ENCODE results near the gene CDC25B. TPM values are rescaled to one million over a fixed set of nuclear protein-coding genes. Genes with fewer than 3 reads are reported as not detected.

The CDC25B gene
- total and polyA plus RNA-seq, 2 of the 13 experiments (the other 11 are each of a cell fraction or from before 2014, with no cell fraction given): 14.5 to 19.4 TPM

DNA sequence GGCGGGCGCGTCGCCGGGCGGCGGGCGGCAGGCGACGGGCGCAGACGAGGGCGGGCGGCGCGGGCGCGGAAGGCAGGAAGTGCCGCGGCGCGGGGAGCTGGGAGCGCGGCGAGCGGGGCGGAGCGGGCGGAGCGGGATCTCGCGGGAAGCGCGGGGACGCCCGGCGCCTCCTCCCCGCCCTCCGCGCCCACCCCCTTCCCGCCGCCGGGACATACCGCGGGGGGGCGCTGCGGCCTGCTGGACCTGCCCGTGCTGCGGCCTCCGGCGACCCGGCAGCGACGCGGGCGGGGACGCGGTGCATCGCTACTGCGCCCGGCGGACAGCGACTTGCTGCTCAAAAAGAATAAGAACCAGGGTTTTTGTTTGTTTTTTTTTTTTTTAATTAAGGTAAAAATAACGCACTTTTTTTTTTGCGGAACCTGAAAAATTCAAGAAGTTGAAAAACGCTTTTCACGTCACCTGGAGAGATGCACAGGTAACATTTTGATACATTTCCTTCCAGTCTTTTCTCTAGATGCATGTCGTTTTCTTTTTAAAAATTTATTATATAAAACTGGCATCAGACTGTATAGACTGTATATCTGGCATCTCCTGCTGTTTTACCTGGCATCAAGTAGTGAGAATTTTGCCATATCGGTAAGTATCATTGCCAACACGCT is 9.3 kb upstream of the CDC25B start, which contains the start of gene CENPB (continued):
- TF ChIP-seq, protein P1, sequence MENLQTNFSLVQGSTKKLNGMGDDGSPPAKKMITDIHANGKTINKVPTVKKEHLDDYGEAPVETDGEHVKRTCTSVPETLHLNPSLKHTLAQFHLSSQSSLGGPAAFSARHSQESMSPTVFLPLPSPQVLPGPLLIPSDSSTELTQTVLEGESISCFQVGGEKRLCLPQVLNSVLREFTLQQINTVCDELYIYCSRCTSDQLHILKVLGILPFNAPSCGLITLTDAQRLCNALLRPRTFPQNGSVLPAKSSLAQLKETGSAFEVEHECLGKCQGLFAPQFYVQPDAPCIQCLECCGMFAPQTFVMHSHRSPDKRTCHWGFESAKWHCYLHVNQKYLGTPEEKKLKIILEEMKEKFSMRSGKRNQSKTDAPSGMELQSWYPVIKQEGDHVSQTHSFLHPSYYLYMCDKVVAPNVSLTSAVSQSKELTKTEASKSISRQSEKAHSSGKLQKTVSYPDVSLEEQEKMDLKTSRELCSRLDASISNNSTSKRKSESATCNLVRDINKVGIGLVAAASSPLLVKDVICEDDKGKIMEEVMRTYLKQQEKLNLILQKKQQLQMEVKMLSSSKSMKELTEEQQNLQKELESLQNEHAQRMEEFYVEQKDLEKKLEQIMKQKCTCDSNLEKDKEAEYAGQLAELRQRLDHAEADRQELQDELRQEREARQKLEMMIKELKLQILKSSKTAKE (CRISPR knock-in tag; IDR thresholded peaks at IDR 0.05; ENCODE audit: borderline replicate concordance): no peak
- TF ChIP-seq POLR2A (IDR thresholded peaks at IDR 0.05; ENCODE audit: insufficient read depth in 1 of 2, low read depth in 2 of 2, low read length in 2 of 2): peak in 1 of 2 experiments; percentile 69; a peak in 1 of 4 replicates
- TF ChIP-seq, protein P2, sequence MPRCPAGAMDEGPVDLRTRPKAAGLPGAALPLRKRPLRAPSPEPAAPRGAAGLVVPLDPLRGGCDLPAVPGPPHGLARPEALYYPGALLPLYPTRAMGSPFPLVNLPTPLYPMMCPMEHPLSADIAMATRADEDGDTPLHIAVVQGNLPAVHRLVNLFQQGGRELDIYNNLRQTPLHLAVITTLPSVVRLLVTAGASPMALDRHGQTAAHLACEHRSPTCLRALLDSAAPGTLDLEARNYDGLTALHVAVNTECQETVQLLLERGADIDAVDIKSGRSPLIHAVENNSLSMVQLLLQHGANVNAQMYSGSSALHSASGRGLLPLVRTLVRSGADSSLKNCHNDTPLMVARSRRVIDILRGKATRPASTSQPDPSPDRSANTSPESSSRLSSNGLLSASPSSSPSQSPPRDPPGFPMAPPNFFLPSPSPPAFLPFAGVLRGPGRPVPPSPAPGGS (CRISPR knock-in tag; IDR thresholded peaks at IDR 0.05): 0 out of 2 replicates have a peak, but pooled peaks have one; percentile 60
- TF ChIP-seq, protein P3, sequence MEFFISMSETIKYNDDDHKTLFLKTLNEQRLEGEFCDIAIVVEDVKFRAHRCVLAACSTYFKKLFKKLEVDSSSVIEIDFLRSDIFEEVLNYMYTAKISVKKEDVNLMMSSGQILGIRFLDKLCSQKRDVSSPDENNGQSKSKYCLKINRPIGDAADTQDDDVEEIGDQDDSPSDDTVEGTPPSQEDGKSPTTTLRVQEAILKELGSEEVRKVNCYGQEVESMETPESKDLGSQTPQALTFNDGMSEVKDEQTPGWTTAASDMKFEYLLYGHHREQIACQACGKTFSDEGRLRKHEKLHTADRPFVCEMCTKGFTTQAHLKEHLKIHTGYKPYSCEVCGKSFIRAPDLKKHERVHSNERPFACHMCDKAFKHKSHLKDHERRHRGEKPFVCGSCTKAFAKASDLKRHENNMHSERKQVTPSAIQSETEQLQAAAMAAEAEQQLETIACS (CRISPR knock-in tag; IDR thresholded peaks at IDR 0.05): peak; percentile 64
- TF ChIP-seq, protein P4, sequence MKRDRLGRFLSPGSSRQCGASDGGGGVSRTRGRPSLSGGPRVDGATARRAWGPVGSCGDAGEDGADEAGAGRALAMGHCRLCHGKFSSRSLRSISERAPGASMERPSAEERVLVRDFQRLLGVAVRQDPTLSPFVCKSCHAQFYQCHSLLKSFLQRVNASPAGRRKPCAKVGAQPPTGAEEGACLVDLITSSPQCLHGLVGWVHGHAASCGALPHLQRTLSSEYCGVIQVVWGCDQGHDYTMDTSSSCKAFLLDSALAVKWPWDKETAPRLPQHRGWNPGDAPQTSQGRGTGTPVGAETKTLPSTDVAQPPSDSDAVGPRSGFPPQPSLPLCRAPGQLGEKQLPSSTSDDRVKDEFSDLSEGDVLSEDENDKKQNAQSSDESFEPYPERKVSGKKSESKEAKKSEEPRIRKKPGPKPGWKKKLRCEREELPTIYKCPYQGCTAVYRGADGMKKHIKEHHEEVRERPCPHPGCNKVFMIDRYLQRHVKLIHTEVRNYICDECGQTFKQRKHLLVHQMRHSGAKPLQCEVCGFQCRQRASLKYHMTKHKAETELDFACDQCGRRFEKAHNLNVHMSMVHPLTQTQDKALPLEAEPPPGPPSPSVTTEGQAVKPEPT (CRISPR knock-in tag; IDR thresholded peaks at IDR 0.05; ENCODE audit: low read depth): no peak
- no peak; the same call in 1 of the 2 replicates for TF ChIP-seq RXRA (CRISPR knock-in tag; IDR thresholded peaks at IDR 0.05)
- no peak for TF ChIP-seq CREB1 (IDR thresholded peaks at IDR 0.05)
- TF ChIP-seq CREB1 (CRISPR knock-in tag; IDR thresholded peaks at IDR 0.05): no peak
- no peak for TF ChIP-seq ZNF12 (CRISPR knock-in tag; IDR thresholded peaks at IDR 0.05)
- no peak for TF ChIP-seq EZH2 (conservative IDR thresholded peaks at IDR 0.05; ENCODE audit: low read depth, low read length)
- peak; percentile 99 for TF ChIP-seq MAZ (IDR thresholded peaks at IDR 0.05; ENCODE audit: borderline replicate concordance, low read depth, low read length)
- peak; percentile 98 for TF ChIP-seq MAZ (CRISPR knock-in tag; IDR thresholded peaks at IDR 0.05; ENCODE audit: low read depth)
- 0 out of 2 replicates have a peak, but pooled peaks have one; percentile 19 for TF ChIP-seq NR2C2 (CRISPR knock-in tag; IDR thresholded peaks at IDR 0.05; ENCODE audit: borderline replicate concordance)
- no peak for TF ChIP-seq NFKB2 (CRISPR knock-in tag; IDR thresholded peaks at IDR 0.05; ENCODE audit: borderline replicate concordance)
- TF ChIP-seq, protein P5, sequence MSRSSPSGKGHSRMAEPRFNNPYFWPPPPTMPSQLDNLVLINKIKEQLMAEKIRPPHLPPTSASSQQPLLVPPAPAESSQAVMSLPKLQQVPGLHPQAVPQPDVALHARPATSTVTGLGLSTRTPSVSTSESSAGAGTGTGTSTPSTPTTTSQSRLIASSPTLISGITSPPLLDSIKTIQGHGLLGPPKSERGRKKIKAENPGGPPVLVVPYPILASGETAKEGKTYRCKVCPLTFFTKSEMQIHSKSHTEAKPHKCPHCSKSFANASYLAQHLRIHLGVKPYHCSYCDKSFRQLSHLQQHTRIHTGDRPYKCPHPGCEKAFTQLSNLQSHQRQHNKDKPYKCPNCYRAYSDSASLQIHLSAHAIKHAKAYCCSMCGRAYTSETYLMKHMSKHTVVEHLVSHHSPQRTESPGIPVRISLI (CRISPR knock-in tag; IDR thresholded peaks at IDR 0.05; ENCODE audit: borderline replicate concordance): peak; percentile 11; the same call in 1 of the 2 replicates
- no peak for TF ChIP-seq ZNF839 (CRISPR knock-in tag; IDR thresholded peaks at IDR 0.05; ENCODE audit: borderline replicate concordance)
- no peak for TF ChIP-seq AKAP8 (CRISPR knock-in tag; IDR thresholded peaks at IDR 0.05)
- TF ChIP-seq, protein P6, sequence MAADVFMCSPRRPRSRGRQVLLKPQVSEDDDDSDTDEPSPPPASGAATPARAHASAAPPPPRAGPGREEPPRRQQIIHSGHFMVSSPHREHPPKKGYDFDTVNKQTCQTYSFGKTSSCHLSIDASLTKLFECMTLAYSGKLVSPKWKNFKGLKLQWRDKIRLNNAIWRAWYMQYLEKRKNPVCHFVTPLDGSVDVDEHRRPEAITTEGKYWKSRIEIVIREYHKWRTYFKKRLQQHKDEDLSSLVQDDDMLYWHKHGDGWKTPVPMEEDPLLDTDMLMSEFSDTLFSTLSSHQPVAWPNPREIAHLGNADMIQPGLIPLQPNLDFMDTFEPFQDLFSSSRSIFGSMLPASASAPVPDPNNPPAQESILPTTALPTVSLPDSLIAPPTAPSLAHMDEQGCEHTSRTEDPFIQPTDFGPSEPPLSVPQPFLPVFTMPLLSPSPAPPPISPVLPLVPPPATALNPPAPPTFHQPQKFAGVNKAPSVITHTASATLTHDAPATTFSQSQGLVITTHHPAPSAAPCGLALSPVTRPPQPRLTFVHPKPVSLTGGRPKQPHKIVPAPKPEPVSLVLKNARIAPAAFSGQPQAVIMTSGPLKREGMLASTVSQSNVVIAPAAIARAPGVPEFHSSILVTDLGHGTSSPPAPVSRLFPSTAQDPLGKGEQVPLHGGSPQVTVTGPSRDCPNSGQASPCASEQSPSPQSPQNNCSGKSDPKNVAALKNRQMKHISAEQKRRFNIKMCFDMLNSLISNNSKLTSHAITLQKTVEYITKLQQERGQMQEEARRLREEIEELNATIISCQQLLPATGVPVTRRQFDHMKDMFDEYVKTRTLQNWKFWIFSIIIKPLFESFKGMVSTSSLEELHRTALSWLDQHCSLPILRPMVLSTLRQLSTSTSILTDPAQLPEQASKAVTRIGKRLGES (CRISPR knock-in tag; IDR thresholded peaks at IDR 0.05; ENCODE audit: borderline replicate concordance): no peak

All from HepG2 (cell line).